ENCODE measurements around the gene RAD9A. TPM values are rescaled to one million over a fixed set of nuclear protein-coding genes. Genes with fewer than 3 reads are reported as not detected.
A peak's percentile ranks its signal among the peaks of the same experiment; 100 is the strongest.

Gene RAD9A
- total and polyA plus RNA-seq, 2 donors = 9.5 to 35.2 TPM

- H3K4me3 ChIP-seq (ENCODE audit: low read length in 2 of 2) = no peak overlapping the region
- H3K27me3 ChIP-seq (ENCODE audit: control insufficient read depth in 2 of 2, insufficient read depth in 1 of 2, low read length in 1 of 2) = no peaks in the 10 kb centered on the region
- H3K9me3 ChIP-seq (ENCODE audit: control insufficient read depth in 2 of 2, insufficient read depth in 1 of 2, low read length in 1 of 2) = no peaks in the 10 kb centered on the region
- no peak overlapping the region for H3K27ac ChIP-seq (ENCODE audit: low read depth in 1 of 2, low read length in 1 of 2)
- peaks cover 9 to 53% of the 10 kb centered on the region in 2 donors for H3K4me1 ChIP-seq (ENCODE audit: control insufficient read depth in 2 of 2, insufficient read depth in 2 of 2, low read length in 2 of 2)
- no peak for DNase-seq (ENCODE audit: low read depth in 6 of 9, low spot score in 9 of 9)
- WGBS = 96% methylated on average over 4 of the region's 4 CpGs
- H3K36me3 ChIP-seq (ENCODE audit: control insufficient read depth in 2 of 2, insufficient read depth in 2 of 2, low read length in 1 of 2) = no peaks in the 10 kb centered on the region
Measured at GRCh38 chr11:67349928-67350465, 41.8 kb upstream of the RAD9A start.

- Histone ChIP-seq H3K27ac (ENCODE audit: low read depth in 1 of 2, low read length in 1 of 2) (no peak overlapping the region), H3K36me3 (ENCODE audit: control insufficient read depth in 2 of 2, insufficient read depth in 2 of 2, low read length in 1 of 2) (no peaks in the 10 kb centered on the region), H3K4me3 (ENCODE audit: low read length in 2 of 2) (no peak overlapping the region), H3K9me3 (ENCODE audit: control insufficient read depth in 2 of 2, insufficient read depth in 1 of 2, low read length in 1 of 2) (no peaks in the 10 kb centered on the region), H3K27me3 (ENCODE audit: control insufficient read depth in 2 of 2, insufficient read depth in 1 of 2, low read length in 1 of 2) (no peaks in the 10 kb centered on the region), H3K4me1 (ENCODE audit: control insufficient read depth in 2 of 2, insufficient read depth in 2 of 2, low read length in 2 of 2) (peaks cover 14 to 55% of the 10 kb centered on the region in 2 donors)
- WGBS = 57% methylated on average over 11 of the region's 11 CpGs
- DNase-seq (ENCODE audit: low read depth in 6 of 9, low spot score in 9 of 9) = peak in 8 of 9 donors; percentile 54 to 84 (median 74)
Measured at GRCh38 chr11:67351275-67352005, 40.3 kb upstream of the RAD9A start.

- no peaks in the 10 kb centered on the region for H3K9me3 ChIP-seq (ENCODE audit: control insufficient read depth in 2 of 2, insufficient read depth in 1 of 2, low read length in 1 of 2)
- H3K4me3 ChIP-seq (ENCODE audit: low read length in 2 of 2) = peak overlapping the region; percentile 91 to 95
- WGBS = 24% methylated on average over 25 of the region's 25 CpGs
- no peaks in the 10 kb centered on the region for H3K36me3 ChIP-seq (ENCODE audit: control insufficient read depth in 2 of 2, insufficient read depth in 2 of 2, low read length in 1 of 2)
- DNase-seq (ENCODE audit: low read depth in 6 of 9, low spot score in 9 of 9) = peak in 1 of 9 donors; percentile 77
- peak overlapping the region; percentile 98 to 99 for H3K27ac ChIP-seq (ENCODE audit: low read depth in 1 of 2, low read length in 1 of 2)
- peaks cover 14 to 66% of the 10 kb centered on the region in 2 donors for H3K4me1 ChIP-seq (ENCODE audit: control insufficient read depth in 2 of 2, insufficient read depth in 2 of 2, low read length in 2 of 2)
- H3K27me3 ChIP-seq (ENCODE audit: control insufficient read depth in 2 of 2, insufficient read depth in 1 of 2, low read length in 1 of 2) = no peaks in the 10 kb centered on the region
Measured at GRCh38 chr11:67352546-67353316, 39.1 kb upstream of the RAD9A start.

- 2% methylated on average over 37 of the region's 37 CpGs for WGBS
- H3K27me3 ChIP-seq (ENCODE audit: control insufficient read depth in 2 of 2, insufficient read depth in 1 of 2, low read length in 1 of 2) = no peaks in the 10 kb centered on the region
- H3K4me3 ChIP-seq (ENCODE audit: low read length in 2 of 2) = peak within 1 kb of the TSS; percentile 91 to 95
- DNase-seq (ENCODE audit: low read depth in 6 of 9, low spot score in 9 of 9) = peak; percentile 81 to 97 (median 92)
- peaks cover 14 to 62% of the 10 kb centered on the region in 2 donors for H3K4me1 ChIP-seq (ENCODE audit: control insufficient read depth in 2 of 2, insufficient read depth in 2 of 2, low read length in 2 of 2)
- H3K36me3 ChIP-seq (ENCODE audit: control insufficient read depth in 2 of 2, insufficient read depth in 2 of 2, low read length in 1 of 2) = no peaks in the 10 kb centered on the region
- H3K27ac ChIP-seq (ENCODE audit: low read depth in 1 of 2, low read length in 1 of 2) = peak within 1 kb of the TSS; percentile 98 to 99
- no peaks in the 10 kb centered on the region for H3K9me3 ChIP-seq (ENCODE audit: control insufficient read depth in 2 of 2, insufficient read depth in 1 of 2, low read length in 1 of 2)
Measured at GRCh38 chr11:67353317-67354074, 38.3 kb upstream of the RAD9A start, which contains the start of gene POLD4. TSS of gene POLD4 (minus strand) at chr11:67353546. CDS start at chr11:67353399, 147 bp downstream.

GRCh38 chr11:67354075-67355022 lies 37.4 kb upstream of the RAD9A start:
- Histone ChIP-seq H3K4me3 (ENCODE audit: low read length in 2 of 2) (peak overlapping the region; percentile 91 to 95), H3K27ac (ENCODE audit: low read depth in 1 of 2, low read length in 1 of 2) (peak overlapping the region; percentile 98 to 99), H3K4me1 (ENCODE audit: control insufficient read depth in 2 of 2, insufficient read depth in 2 of 2, low read length in 2 of 2) (peaks cover 14 to 62% of the 10 kb centered on the region in 2 donors), H3K9me3 (ENCODE audit: control insufficient read depth in 2 of 2, insufficient read depth in 1 of 2, low read length in 1 of 2) (no peaks in the 10 kb centered on the region), H3K36me3 (ENCODE audit: control insufficient read depth in 2 of 2, insufficient read depth in 2 of 2, low read length in 1 of 2) (no peaks in the 10 kb centered on the region), H3K27me3 (ENCODE audit: control insufficient read depth in 2 of 2, insufficient read depth in 1 of 2, low read length in 1 of 2) (no peaks in the 10 kb centered on the region)
- WGBS = 78% methylated on average over 8 of the region's 8 CpGs
- no peak for DNase-seq (ENCODE audit: low read depth in 6 of 9, low spot score in 9 of 9)

- H3K4me1 ChIP-seq (ENCODE audit: control insufficient read depth in 2 of 2, insufficient read depth in 2 of 2, low read length in 2 of 2) = peaks cover 14 to 62% of the 10 kb centered on the region in 2 donors
- no peaks in the 10 kb centered on the region for H3K36me3 ChIP-seq (ENCODE audit: control insufficient read depth in 2 of 2, insufficient read depth in 2 of 2, low read length in 1 of 2)
- WGBS = 97% methylated on average over 11 of the region's 11 CpGs
- H3K9me3 ChIP-seq (ENCODE audit: control insufficient read depth in 2 of 2, insufficient read depth in 1 of 2, low read length in 1 of 2) = no peaks in the 10 kb centered on the region
- no peak for DNase-seq (ENCODE audit: low read depth in 6 of 9, low spot score in 9 of 9)
- peak overlapping the region; percentile 6 to 98 for H3K27ac ChIP-seq (ENCODE audit: low read depth in 1 of 2, low read length in 1 of 2)
- H3K27me3 ChIP-seq (ENCODE audit: control insufficient read depth in 2 of 2, insufficient read depth in 1 of 2, low read length in 1 of 2) = no peaks in the 10 kb centered on the region
- H3K4me3 ChIP-seq (ENCODE audit: low read length in 2 of 2) = no peak overlapping the region
Measured at GRCh38 chr11:67355023-67355793, 36.6 kb upstream of the RAD9A start.

- no peaks in the 10 kb centered on the region for H3K27me3 ChIP-seq (ENCODE audit: control insufficient read depth in 2 of 2, insufficient read depth in 1 of 2, low read length in 1 of 2)
- H3K4me1 ChIP-seq (ENCODE audit: control insufficient read depth in 2 of 2, insufficient read depth in 2 of 2, low read length in 2 of 2) = peaks cover 14 to 62% of the 10 kb centered on the region in 2 donors
- H3K4me3 ChIP-seq (ENCODE audit: low read length in 2 of 2) = no peak overlapping the region
- WGBS = 79% methylated on average over 4 of the region's 4 CpGs
- DNase-seq (ENCODE audit: low read depth in 6 of 9, low spot score in 9 of 9) = no peak
- no peaks in the 10 kb centered on the region for H3K36me3 ChIP-seq (ENCODE audit: control insufficient read depth in 2 of 2, insufficient read depth in 2 of 2, low read length in 1 of 2)
- peak overlapping the region in 1 of 2 donors; percentile 70 for H3K27ac ChIP-seq (ENCODE audit: low read depth in 1 of 2, low read length in 1 of 2)
- no peaks in the 10 kb centered on the region for H3K9me3 ChIP-seq (ENCODE audit: control insufficient read depth in 2 of 2, insufficient read depth in 1 of 2, low read length in 1 of 2)
Measured at GRCh38 chr11:67355794-67356386, 35.9 kb upstream of the RAD9A start.
